Astrocyte (in vitro differentiated cells and primary cell): ENCODE measurements around the gene TIGIT. TPM values are rescaled to one million over a fixed set of nuclear protein-coding genes. Genes with fewer than 3 reads are reported as not detected.

ENCODE experiments used
- DNase-seq: peaks from one replicate; pipeline ENCODE4 v3.0.0-alpha.2; 2010; ENCODE audit warnings: low read depth
- FAIRE-seq: peaks from 2 replicates; lab custom pipeline; 2011; peaks lifted over from hg19 to GRCh38; lab: Jason Lieb, UNC
- H2AFZ ChIP-seq: 2 replicates; pipeline ENCODE4 v1.6.0; 2012; ENCODE audit warnings: low read depth, low read length, inconsistent platforms
- H3K27ac ChIP-seq: 2 replicates; pipeline ENCODE4 v1.5.1; 2011; ENCODE audit warnings: low read depth, low read length, inconsistent platforms
- H3K27me3 ChIP-seq: 2 replicates; pipeline ENCODE4 v1.6.0; 2011; ENCODE audit warnings: low read length, inconsistent platforms; ENCODE audit not compliant: insufficient read depth
- H3K36me3 ChIP-seq: 2 replicates; pipeline ENCODE4 v1.5.1; 2011; ENCODE audit warnings: low read length, inconsistent platforms; ENCODE audit not compliant: insufficient read depth
- H3K4me1 ChIP-seq: 2 replicates; pipeline ENCODE4 v1.5.1; 2011; ENCODE audit warnings: low read length, inconsistent platforms; ENCODE audit not compliant: insufficient read depth
- H3K4me2 ChIP-seq: 2 replicates; pipeline ENCODE4 v1.6.0; 2012; ENCODE audit warnings: low read length, inconsistent platforms
- H3K4me3 ChIP-seq: 2 replicates; pipeline ENCODE4 v1.5.1; 2011; ENCODE audit warnings: low read depth, mild to moderate bottlenecking, low read length, inconsistent platforms; ENCODE audit not compliant: insufficient read depth
- H3K79me2 ChIP-seq: 2 replicates; pipeline ENCODE4 v1.6.0; 2012; ENCODE audit warnings: mild to moderate bottlenecking, low read length, inconsistent platforms; ENCODE audit not compliant: insufficient read depth
- H3K9ac ChIP-seq: 2 replicates; pipeline ENCODE4 v1.6.0; 2012; ENCODE audit warnings: mild to moderate bottlenecking, low read length, inconsistent platforms
- H3K9me3 ChIP-seq: 2 replicates; pipeline ENCODE4 v1.5.1; 2012; ENCODE audit warnings: low read depth, mild to moderate bottlenecking, low read length, inconsistent platforms; ENCODE audit not compliant: insufficient read depth
- H4K20me1 ChIP-seq: 2 replicates; pipeline ENCODE4 v1.6.0; 2012; ENCODE audit warnings: low read length, inconsistent platforms; ENCODE audit not compliant: insufficient read depth
- H3K27ac Mint-ChIP-seq: one replicate; pipeline ENCODE4 v1.8.0; 2021; ENCODE audit warnings: mild to moderate bottlenecking, mixed read lengths; ENCODE audit not compliant: unreplicated experiment
- H3K27me3 Mint-ChIP-seq: one replicate; pipeline ENCODE4 v1.8.0; 2021; ENCODE audit warnings: low read depth, mixed read lengths; ENCODE audit not compliant: unreplicated experiment
- H3K36me3 Mint-ChIP-seq: one replicate; pipeline ENCODE4 v1.8.0; 2021; ENCODE audit warnings: low read depth, mixed read lengths; ENCODE audit not compliant: unreplicated experiment
- H3K4me1 Mint-ChIP-seq: one replicate; pipeline ENCODE4 v1.8.0; 2021; ENCODE audit warnings: low read depth, mixed read lengths; ENCODE audit not compliant: unreplicated experiment
- H3K4me3 Mint-ChIP-seq: one replicate; pipeline ENCODE4 v1.8.0; 2021; ENCODE audit warnings: mild to moderate bottlenecking, moderate library complexity, mixed read lengths; ENCODE audit not compliant: unreplicated experiment
- H3K9me3 Mint-ChIP-seq: one replicate; pipeline ENCODE4 v1.8.0; 2021; ENCODE audit warnings: mild to moderate bottlenecking, mixed read lengths; ENCODE audit not compliant: unreplicated experiment
- EZH2 ChIP-seq: IDR thresholded peaks from 2 replicates; pipeline ENCODE4 v1.6.1; 2012; ENCODE audit warnings: mild to moderate bottlenecking, low read length, inconsistent platforms; ENCODE audit not compliant: insufficient read depth
- total RNA-seq: library from RNA; stranded (reverse); gene quantifications from 2 replicates; pipeline ENCODE4 v1.2.1, GENCODE V29; 2021
- TF ChIP-seq, protein P1 (sequence below): IDR thresholded peaks from 2 replicates; pipeline ENCODE4 v1.5.1; 2011; ENCODE audit warnings: low read depth, mild to moderate bottlenecking, inconsistent platforms, low read length, moderate library complexity; ENCODE audit not compliant: insufficient read depth

TIGIT gene
- total RNA-seq, 1 donor from 2014 or later = not detected

DNA sequence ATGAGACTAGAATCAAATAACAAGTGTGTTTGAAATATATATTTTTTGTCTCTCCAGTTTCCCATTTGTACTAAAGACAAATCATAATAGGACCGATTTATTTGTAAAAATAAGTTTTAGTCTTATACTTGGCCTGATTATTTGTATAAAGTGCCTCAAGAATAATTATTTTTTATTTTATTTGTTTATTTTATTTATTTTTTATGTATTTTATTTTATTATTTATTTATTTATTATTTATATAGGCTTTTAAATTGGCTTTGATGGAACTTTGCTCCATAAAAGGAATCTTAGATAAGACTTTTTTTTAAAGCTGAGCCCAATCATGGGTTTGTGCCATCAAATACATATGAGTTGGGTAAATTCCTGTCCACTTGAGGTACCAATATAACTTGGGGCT lies 34.3 kb upstream of the TIGIT start:
- Histone ChIP-seq H4K20me1 (no peaks in the 10 kb centered on the region), H3K79me2 (no peaks in the 10 kb centered on the region), H3K4me1 (no peaks in the 10 kb centered on the region), H3K4me3 (no peak overlapping the region), H3K27ac (no peak overlapping the region), H3K4me2 (no peak overlapping the region), H3K9ac (no peak overlapping the region), H3K9me3 (no peaks in the 10 kb centered on the region), H3K36me3 (no peaks in the 10 kb centered on the region), H2AFZ (no peak overlapping the region), H3K27me3 (no peaks in the 10 kb centered on the region)
- DNase-seq (no peak), FAIRE-seq (no peak)
- Mint-ChIP-seq H3K27me3 (peaks cover 2% of the 10 kb centered on the region), H3K36me3 (no peaks in the 10 kb centered on the region), H3K27ac (no peak overlapping the region), H3K4me3 (no peak overlapping the region), H3K4me1 (no peaks in the 10 kb centered on the region), H3K9me3 (peaks cover 2% of the 10 kb centered on the region)
- no peak for TF ChIP-seq EZH2
- TF ChIP-seq, protein P1, sequence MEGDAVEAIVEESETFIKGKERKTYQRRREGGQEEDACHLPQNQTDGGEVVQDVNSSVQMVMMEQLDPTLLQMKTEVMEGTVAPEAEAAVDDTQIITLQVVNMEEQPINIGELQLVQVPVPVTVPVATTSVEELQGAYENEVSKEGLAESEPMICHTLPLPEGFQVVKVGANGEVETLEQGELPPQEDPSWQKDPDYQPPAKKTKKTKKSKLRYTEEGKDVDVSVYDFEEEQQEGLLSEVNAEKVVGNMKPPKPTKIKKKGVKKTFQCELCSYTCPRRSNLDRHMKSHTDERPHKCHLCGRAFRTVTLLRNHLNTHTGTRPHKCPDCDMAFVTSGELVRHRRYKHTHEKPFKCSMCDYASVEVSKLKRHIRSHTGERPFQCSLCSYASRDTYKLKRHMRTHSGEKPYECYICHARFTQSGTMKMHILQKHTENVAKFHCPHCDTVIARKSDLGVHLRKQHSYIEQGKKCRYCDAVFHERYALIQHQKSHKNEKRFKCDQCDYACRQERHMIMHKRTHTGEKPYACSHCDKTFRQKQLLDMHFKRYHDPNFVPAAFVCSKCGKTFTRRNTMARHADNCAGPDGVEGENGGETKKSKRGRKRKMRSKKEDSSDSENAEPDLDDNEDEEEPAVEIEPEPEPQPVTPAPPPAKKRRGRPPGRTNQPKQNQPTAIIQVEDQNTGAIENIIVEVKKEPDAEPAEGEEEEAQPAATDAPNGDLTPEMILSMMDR = no peak

DNA sequence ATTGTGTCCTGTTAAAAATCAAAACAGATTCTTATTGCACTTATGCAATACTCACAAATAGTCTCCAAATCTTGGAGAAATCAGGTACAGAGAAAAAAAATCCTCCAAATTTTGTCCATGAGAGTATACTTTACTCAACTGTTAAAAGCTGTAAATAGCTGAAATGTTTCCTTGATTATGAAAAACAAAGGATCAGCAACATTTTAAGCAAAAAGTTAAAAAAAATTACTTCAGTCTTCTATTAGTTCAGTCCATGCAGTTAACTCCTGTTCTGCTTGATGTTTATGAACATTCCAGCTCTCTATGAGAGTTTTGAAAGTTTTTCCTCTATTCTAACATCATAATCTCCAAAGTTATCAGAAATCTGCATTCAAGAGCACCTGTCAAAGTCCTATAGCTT lies 33.7 kb upstream of the TIGIT start:
- Histone ChIP-seq H3K9ac (no peak overlapping the region), H3K4me2 (no peak overlapping the region), H3K4me3 (no peak overlapping the region), H3K79me2 (no peaks in the 10 kb centered on the region), H3K4me1 (no peaks in the 10 kb centered on the region), H4K20me1 (no peaks in the 10 kb centered on the region), H3K9me3 (no peaks in the 10 kb centered on the region), H3K27ac (no peak overlapping the region), H2AFZ (no peak overlapping the region), H3K27me3 (no peaks in the 10 kb centered on the region), H3K36me3 (no peaks in the 10 kb centered on the region)
- no peak for DNase-seq
- Mint-ChIP-seq H3K36me3 (no peaks in the 10 kb centered on the region), H3K4me3 (no peak overlapping the region), H3K27me3 (peaks cover 2% of the 10 kb centered on the region), H3K4me1 (no peaks in the 10 kb centered on the region), H3K9me3 (peaks cover 2% of the 10 kb centered on the region), H3K27ac (no peak overlapping the region)
- no peak for FAIRE-seq
- TF ChIP-seq, protein P1 = no peak
- TF ChIP-seq EZH2 = no peak

GRCh38 chr3:114270019-114270418 lies 23.8 kb upstream of the TIGIT start:
- H3K9me3 Mint-ChIP-seq = peaks cover 6% of the 10 kb centered on the region
- H3K4me1 Mint-ChIP-seq = peaks cover 12% of the 10 kb centered on the region

More at GRCh38 chr3:114270019-114270418, 23.8 kb upstream of the TIGIT start:
- Histone ChIP-seq H3K79me2 (no peaks in the 10 kb centered on the region), H3K27me3 (no peaks in the 10 kb centered on the region), H2AFZ (no peak overlapping the region), H3K27ac (no peak overlapping the region), H3K4me2 (no peak overlapping the region), H3K4me1 (no peaks in the 10 kb centered on the region), H3K36me3 (no peaks in the 10 kb centered on the region), H3K4me3 (no peak overlapping the region), H3K9ac (no peak overlapping the region), H3K9me3 (no peaks in the 10 kb centered on the region), H4K20me1 (no peaks in the 10 kb centered on the region)
- Mint-ChIP-seq H3K4me3 (no peak overlapping the region), H3K27ac (no peak overlapping the region), H3K27me3 (no peaks in the 10 kb centered on the region), H3K36me3 (no peaks in the 10 kb centered on the region)
- FAIRE-seq (no peak), DNase-seq (no peak)
- TF ChIP-seq EZH2 = no peak
- TF ChIP-seq, protein P1 = no peak
